SK-N-SH (cell line): ENCODE data around the gene FBN1.

Source experiments
- CHD2 ChIP-seq: fragments of 150-350 bp; IDR thresholded peaks from 2 replicates; pipeline ENCODE4 v1.6.1; 2018; ENCODE audit warnings: low read length; ENCODE audit not compliant: partially characterized antibody
- CTCF ChIP-seq: fragments of 200-600 bp; sonication (generic); IDR thresholded peaks from 2 replicates; pipeline ENCODE4 v1.6.1; 2017; ENCODE audit warnings: antibody characterized with exemption, mild to moderate bottlenecking, moderate library complexity
- FOXM1 ChIP-seq: IDR thresholded peaks from 2 replicates; pipeline ENCODE4 v1.4.0; 2012; ENCODE audit warnings: low read depth, mild to moderate bottlenecking
- IRF3 ChIP-seq: fragments of 150-350 bp; IDR thresholded peaks from 2 replicates; pipeline ENCODE4 v1.6.1; 2016; ENCODE audit warnings: mild to moderate bottlenecking, low read depth, low read length
- JUND ChIP-seq: IDR thresholded peaks from 2 replicates; pipeline ENCODE4 v1.4.0; 2012
- MEF2A ChIP-seq: IDR thresholded peaks from 2 replicates; pipeline ENCODE4 v1.4.0; 2012; ENCODE audit warnings: low read depth, borderline replicate concordance
- POLR2AphosphoS5 ChIP-seq: IDR thresholded peaks from 2 replicates; pipeline ENCODE4 v1.6.1; 2012; ENCODE audit warnings: low read depth, low read length
- RAD21 ChIP-seq: IDR thresholded peaks from 2 replicates; pipeline ENCODE4 v1.6.1; 2012; ENCODE audit warnings: mild to moderate bottlenecking, low read length
- RFX5 ChIP-seq: IDR thresholded peaks from 2 replicates; pipeline ENCODE4 v1.6.1; 2012; ENCODE audit warnings: mild to moderate bottlenecking, improper control_type of control experiment, low read length
- SIN3A ChIP-seq: IDR thresholded peaks from 2 replicates; pipeline ENCODE4 v1.6.1; 2012; ENCODE audit warnings: low read depth, mild to moderate bottlenecking, low read length, moderate library complexity, borderline replicate concordance
- YY1 ChIP-seq: IDR thresholded peaks from 2 replicates; pipeline ENCODE4 v1.4.0; 2012; ENCODE audit warnings: low read depth, mild to moderate bottlenecking
- ZBTB33 ChIP-seq: IDR thresholded peaks from 2 replicates; pipeline ENCODE4 v1.4.0; 2012; ENCODE audit warnings: low read depth, borderline replicate concordance

- TF ChIP-seq CTCF (no peak), RFX5 (no peak), POLR2AphosphoS5 (peak; percentile 17; the same call in 1 of the 2 replicates), SIN3A (no peak), CHD2 (no peak), YY1 (no peak), MEF2A (no peak), RAD21 (no peak), ZBTB33 (no peak), FOXM1 (peak; percentile 16; the same call in 1 of the 2 replicates), IRF3 (no peak), JUND (peak; percentile 37)
Observed at GRCh38 chr15:48592933-48593332, 52.6 kb downstream of the FBN1 start.
